Measurements from ENCODE around the gene CTSC. TPM values are rescaled to one million over a fixed set of nuclear protein-coding genes. Genes with fewer than 3 reads are reported as not detected.

The CTSC gene
- total RNA-seq, 1 donor from 2014 or later = 4.8 TPM

DNA sequence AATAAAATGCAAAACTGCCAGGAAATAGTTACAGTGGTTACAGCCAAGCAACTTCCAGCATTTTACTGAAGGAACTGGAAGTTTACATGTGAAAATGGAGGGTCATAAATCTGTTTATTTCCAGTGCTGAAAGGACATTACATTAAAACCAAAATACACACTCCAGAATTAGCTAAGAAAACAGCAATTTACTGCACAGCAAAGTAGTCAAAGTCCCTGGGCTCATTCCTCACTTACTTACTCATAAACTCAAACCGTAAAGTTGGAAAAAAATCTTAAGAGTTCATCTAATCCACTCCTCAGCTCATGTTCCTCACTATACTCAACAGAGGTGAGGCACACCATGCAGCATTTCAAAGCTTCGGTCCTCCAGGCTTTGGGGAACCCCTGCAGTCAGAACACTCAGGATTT lies 17.4 kb downstream of the CTSC start:
- no peaks in the 10 kb centered on the region for H3K27me3 Mint-ChIP-seq (ENCODE audit: low read depth)
- H3K4me3 Mint-ChIP-seq (ENCODE audit: unreplicated experiment) = no peak overlapping the region
- TF ChIP-seq, protein P1, sequence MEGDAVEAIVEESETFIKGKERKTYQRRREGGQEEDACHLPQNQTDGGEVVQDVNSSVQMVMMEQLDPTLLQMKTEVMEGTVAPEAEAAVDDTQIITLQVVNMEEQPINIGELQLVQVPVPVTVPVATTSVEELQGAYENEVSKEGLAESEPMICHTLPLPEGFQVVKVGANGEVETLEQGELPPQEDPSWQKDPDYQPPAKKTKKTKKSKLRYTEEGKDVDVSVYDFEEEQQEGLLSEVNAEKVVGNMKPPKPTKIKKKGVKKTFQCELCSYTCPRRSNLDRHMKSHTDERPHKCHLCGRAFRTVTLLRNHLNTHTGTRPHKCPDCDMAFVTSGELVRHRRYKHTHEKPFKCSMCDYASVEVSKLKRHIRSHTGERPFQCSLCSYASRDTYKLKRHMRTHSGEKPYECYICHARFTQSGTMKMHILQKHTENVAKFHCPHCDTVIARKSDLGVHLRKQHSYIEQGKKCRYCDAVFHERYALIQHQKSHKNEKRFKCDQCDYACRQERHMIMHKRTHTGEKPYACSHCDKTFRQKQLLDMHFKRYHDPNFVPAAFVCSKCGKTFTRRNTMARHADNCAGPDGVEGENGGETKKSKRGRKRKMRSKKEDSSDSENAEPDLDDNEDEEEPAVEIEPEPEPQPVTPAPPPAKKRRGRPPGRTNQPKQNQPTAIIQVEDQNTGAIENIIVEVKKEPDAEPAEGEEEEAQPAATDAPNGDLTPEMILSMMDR (IDR thresholded peaks at IDR 0.05) = no peak
- peaks cover 15% of the 10 kb centered on the region for H3K4me1 Mint-ChIP-seq (ENCODE audit: low read depth)
- no peak for DNase-seq (ENCODE audit: low spot score)
- no peaks in the 10 kb centered on the region for H3K36me3 Mint-ChIP-seq (ENCODE audit: low read depth)
- no peak overlapping the region for H3K27ac Mint-ChIP-seq (ENCODE audit: unreplicated experiment)
- no peaks in the 10 kb centered on the region for H3K9me3 Mint-ChIP-seq (ENCODE audit: low read depth)

DNA sequence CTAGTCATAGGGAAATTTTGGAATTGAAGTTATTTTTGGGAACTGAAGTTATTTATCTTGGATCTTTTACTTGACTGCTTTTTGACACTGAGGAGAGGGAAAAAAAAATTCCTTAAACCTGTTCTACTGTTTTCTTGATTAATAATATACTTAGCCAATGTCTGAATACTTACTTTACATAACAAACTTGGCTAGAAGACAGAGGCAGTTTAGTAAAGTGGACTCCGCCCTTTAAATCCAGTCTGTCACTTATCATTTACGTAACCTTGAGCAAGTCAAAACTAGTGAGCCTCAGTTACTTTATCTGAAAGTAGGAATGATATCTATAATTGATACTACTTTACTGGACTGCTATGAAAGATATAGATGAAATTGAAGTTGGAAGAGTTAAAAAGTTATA lies 19.5 kb downstream of the CTSC start:
- H3K9me3 Mint-ChIP-seq (ENCODE audit: low read depth) = no peaks in the 10 kb centered on the region
- no peaks in the 10 kb centered on the region for H3K36me3 Mint-ChIP-seq (ENCODE audit: low read depth)
- TF ChIP-seq, protein P1 (IDR thresholded peaks at IDR 0.05) = no peak
- no peak for DNase-seq (ENCODE audit: low spot score)
- H3K4me1 Mint-ChIP-seq (ENCODE audit: low read depth) = peaks cover 15% of the 10 kb centered on the region
- H3K4me3 Mint-ChIP-seq (ENCODE audit: unreplicated experiment) = no peak overlapping the region
- H3K27me3 Mint-ChIP-seq (ENCODE audit: low read depth) = no peaks in the 10 kb centered on the region
- no peak overlapping the region for H3K27ac Mint-ChIP-seq (ENCODE audit: unreplicated experiment)

DNA sequence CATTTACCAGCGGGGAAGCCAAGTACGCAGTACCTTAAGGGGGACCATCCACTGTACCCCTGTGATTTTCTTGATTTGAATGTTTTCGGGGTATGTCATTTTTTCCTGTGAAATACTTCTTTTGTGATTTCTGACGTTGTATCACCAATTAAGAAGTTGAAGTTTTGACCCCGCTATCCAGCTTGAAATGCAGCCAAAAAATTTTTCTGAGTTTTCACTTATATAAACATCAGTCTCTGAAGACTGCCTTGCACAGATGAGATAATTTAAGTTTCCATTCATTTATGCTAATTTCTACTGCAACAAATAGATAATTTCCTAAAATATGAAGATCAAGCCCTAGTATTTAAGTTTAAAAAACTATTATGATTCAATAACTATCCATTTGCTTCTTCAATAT lies 20.0 kb downstream of the CTSC start:
- H3K36me3 Mint-ChIP-seq (ENCODE audit: low read depth) = no peaks in the 10 kb centered on the region
- TF ChIP-seq, protein P1 (IDR thresholded peaks at IDR 0.05) = no peak
- no peak for DNase-seq (ENCODE audit: low spot score)
- H3K4me1 Mint-ChIP-seq (ENCODE audit: low read depth) = peaks cover 18% of the 10 kb centered on the region
- no peaks in the 10 kb centered on the region for H3K9me3 Mint-ChIP-seq (ENCODE audit: low read depth)
- no peaks in the 10 kb centered on the region for H3K27me3 Mint-ChIP-seq (ENCODE audit: low read depth)
- H3K27ac Mint-ChIP-seq (ENCODE audit: unreplicated experiment) = no peak overlapping the region
- H3K4me3 Mint-ChIP-seq (ENCODE audit: unreplicated experiment) = no peak overlapping the region

DNA sequence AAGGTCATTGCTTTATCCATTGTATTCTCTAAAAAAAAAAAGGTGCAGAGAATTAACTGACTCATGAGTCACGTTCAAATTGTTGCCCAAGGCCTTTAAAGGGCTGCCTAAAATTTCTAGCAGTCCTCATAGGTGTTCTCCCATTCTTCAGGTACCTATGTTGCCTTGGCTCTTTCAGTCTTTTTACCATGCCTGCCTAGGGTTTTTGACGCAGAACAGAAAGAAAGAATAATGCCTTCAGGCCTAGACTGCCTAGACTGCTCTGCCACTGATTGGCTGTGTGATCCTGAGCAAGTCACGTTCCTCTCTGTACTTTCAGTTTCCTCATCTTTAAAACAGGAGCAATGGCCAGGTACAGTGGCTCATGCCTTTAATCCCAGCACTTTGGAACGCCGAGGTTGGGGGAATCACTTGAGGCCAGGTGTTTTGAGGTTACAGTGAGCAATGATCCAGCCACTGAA lies 21.5 kb downstream of the CTSC start:
- Mint-ChIP-seq H3K4me1 (ENCODE audit: low read depth) (peaks cover 19% of the 10 kb centered on the region), H3K9me3 (ENCODE audit: low read depth) (no peaks in the 10 kb centered on the region), H3K27ac (ENCODE audit: unreplicated experiment) (no peak overlapping the region), H3K27me3 (ENCODE audit: low read depth) (no peaks in the 10 kb centered on the region), H3K4me3 (ENCODE audit: unreplicated experiment) (no peak overlapping the region), H3K36me3 (ENCODE audit: low read depth) (no peaks in the 10 kb centered on the region)
- DNase-seq (ENCODE audit: low spot score) = no peak
- TF ChIP-seq, protein P1 (IDR thresholded peaks at IDR 0.05) = no peak

DNA sequence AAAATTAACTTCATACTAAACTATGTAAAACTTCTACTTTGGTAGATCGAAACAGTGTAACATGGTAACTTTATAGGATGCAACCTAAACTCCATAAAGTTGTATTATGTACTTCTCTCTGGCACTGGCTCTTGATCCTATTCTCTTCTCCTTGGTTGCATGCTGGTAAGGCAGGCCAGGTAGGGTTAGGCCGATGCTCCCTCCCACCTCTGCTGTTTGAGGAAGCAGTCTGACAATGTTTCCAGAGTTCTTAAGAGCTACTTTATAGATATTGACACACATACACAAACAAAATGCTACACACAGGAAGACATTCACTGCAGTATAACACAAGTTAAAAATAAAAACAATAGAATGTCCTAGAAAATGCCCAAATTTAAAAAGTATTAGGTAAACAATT lies 22.5 kb downstream of the CTSC start:
- Mint-ChIP-seq H3K4me3 (ENCODE audit: unreplicated experiment) (no peak overlapping the region), H3K27ac (ENCODE audit: unreplicated experiment) (no peak overlapping the region), H3K9me3 (ENCODE audit: low read depth) (no peaks in the 10 kb centered on the region), H3K36me3 (ENCODE audit: low read depth) (no peaks in the 10 kb centered on the region), H3K27me3 (ENCODE audit: low read depth) (no peaks in the 10 kb centered on the region), H3K4me1 (ENCODE audit: low read depth) (peaks cover 20% of the 10 kb centered on the region)
- no peak for DNase-seq (ENCODE audit: low spot score)
- TF ChIP-seq, protein P1 (IDR thresholded peaks at IDR 0.05) = no peak

Data from chondrocyte (in vitro differentiated cells).